Measurements from ENCODE around the gene OTUD1.

OTUD1 gene

DNA sequence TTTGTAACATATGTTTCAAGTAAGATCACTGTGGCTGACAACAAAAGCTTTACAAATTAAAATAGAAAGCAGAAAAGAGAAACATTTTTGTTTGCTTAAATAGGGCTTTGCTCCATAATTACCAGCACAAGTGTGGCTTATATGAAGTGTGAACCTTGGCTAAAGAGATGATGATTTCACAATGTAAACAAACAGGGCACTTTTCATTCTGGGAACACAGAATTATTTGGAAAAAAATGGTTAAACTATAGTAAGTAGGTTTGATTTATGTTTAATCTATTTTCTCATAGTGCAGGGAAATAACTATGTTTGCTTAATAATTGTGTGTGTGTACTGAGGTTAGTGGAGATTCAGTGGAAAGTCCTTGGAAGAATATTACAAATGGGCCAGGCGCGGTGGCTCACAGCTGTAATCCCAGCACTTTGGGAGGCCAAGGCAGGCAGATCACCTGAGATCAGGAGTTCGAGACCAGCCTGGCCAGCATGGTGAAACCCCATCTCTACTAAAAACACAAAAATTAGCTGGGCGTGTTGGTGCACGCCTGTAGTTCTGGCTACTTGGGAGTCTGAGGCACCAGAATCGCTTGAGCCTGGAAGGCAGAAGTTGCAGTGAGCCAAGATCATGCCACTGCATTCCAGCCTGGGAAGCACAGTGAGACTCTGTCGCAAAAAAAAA is 19.1 kb upstream of the OTUD1 start:
- TF ChIP-seq POLR2AphosphoS5 (IDR thresholded peaks at IDR 0.05; ENCODE audit: low read depth, low read length) (no peak), TAF1 (IDR thresholded peaks at IDR 0.05; ENCODE audit: low read depth, low read length) (no peak), PAX5 (IDR thresholded peaks at IDR 0.05; ENCODE audit: insufficient read depth, low read length, severe bottlenecking) (no peak), POU2F2 (IDR thresholded peaks at IDR 0.05; ENCODE audit: low read depth, low read length) (no peak), POLR2A (IDR thresholded peaks at IDR 0.05; ENCODE audit: low read depth, low read length) (no peak), SPI1 (IDR thresholded peaks at IDR 0.05; ENCODE audit: low read depth, low read length) (no peak)
- FAIRE-seq (no peak), DNase-seq (ENCODE audit: insufficient read length, low spot score) (no peak)

DNA sequence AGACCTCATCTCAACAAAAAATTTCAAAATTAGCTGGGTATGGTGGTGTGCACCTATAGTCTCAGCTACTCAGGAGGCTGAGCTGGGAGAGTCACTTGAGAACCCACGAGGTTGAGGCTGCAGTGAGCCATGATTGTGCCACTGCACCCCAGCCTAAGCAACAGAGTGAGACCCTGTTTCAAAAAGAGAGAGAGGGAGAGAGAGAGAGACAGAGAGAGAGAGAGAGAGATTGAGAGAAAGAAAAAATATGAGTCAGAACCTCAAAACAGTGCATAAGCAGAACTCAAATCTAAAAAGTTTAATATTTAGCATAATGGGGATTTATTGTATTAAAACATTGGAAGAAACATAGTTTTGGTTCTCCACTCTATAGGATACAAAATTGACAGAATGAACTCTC is 17.5 kb upstream of the OTUD1 start:
- DNase-seq (ENCODE audit: insufficient read length, low spot score) (no peak), FAIRE-seq (no peak)
- TF ChIP-seq POU2F2 (IDR thresholded peaks at IDR 0.05; ENCODE audit: low read depth, low read length) = no peak
- TF ChIP-seq TAF1 (IDR thresholded peaks at IDR 0.05; ENCODE audit: low read depth, low read length) = no peak
- TF ChIP-seq SPI1 (IDR thresholded peaks at IDR 0.05; ENCODE audit: low read depth, low read length) = no peak
- no peak for TF ChIP-seq POLR2A (IDR thresholded peaks at IDR 0.05; ENCODE audit: low read depth, low read length)
- no peak for TF ChIP-seq POLR2AphosphoS5 (IDR thresholded peaks at IDR 0.05; ENCODE audit: low read depth, low read length)
- TF ChIP-seq PAX5 (IDR thresholded peaks at IDR 0.05; ENCODE audit: insufficient read depth, low read length, severe bottlenecking) = no peak

DNA sequence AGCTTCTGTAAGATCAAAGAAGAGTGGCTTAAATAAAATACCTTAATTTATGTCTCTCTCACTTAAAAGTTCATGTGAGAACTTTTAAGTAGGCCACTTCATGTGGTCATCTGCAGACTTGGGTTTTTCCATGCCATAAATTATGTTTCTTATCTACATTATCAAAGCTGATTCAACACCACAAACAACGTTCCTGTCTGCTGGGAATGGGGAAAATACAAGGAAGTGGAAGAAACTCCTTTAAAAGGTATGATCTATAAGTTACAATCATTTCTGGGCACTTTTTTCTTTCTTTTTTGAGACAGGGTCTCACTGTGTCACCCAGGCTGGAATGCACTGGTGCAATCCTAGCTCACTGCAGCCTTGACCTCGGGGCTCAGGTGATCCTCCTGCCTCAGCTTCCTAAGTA is 16.9 kb upstream of the OTUD1 start:
- DNase-seq (ENCODE audit: insufficient read length, low spot score) (no peak), FAIRE-seq (no peak)
- TF ChIP-seq POU2F2 (IDR thresholded peaks at IDR 0.05; ENCODE audit: low read depth, low read length) (no peak), TAF1 (IDR thresholded peaks at IDR 0.05; ENCODE audit: low read depth, low read length) (no peak), PAX5 (IDR thresholded peaks at IDR 0.05; ENCODE audit: insufficient read depth, low read length, severe bottlenecking) (no peak), POLR2A (IDR thresholded peaks at IDR 0.05; ENCODE audit: low read depth, low read length) (no peak), SPI1 (IDR thresholded peaks at IDR 0.05; ENCODE audit: low read depth, low read length) (no peak), POLR2AphosphoS5 (IDR thresholded peaks at IDR 0.05; ENCODE audit: low read depth, low read length) (no peak)

DNA sequence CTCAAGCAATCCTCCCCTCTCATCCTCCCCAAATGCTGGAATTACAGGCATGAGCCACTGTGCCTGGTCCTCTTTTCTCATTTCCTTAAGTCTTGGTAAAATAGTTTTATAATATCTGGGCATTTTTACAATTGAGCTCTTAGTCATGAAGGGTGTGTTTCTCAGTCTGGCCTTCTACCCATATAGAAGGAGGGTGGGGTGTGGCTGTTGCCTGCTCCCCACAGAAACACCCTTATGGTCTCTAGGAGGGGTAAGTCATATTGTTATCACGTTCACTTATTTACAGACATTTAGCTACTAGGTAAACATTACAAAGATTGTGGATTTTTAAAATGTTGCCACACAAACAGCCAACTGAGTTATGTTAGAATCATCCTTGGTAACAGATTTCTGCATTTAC is 6.7 kb upstream of the OTUD1 start:
- no peak for FAIRE-seq
- TF ChIP-seq SPI1 (IDR thresholded peaks at IDR 0.05; ENCODE audit: low read depth, low read length) (no peak), POLR2A (IDR thresholded peaks at IDR 0.05; ENCODE audit: low read depth, low read length) (no peak), TAF1 (IDR thresholded peaks at IDR 0.05; ENCODE audit: low read depth, low read length) (no peak), POU2F2 (IDR thresholded peaks at IDR 0.05; ENCODE audit: low read depth, low read length) (no peak), PAX5 (IDR thresholded peaks at IDR 0.05; ENCODE audit: insufficient read depth, low read length, severe bottlenecking) (no peak), POLR2AphosphoS5 (IDR thresholded peaks at IDR 0.05; ENCODE audit: low read depth, low read length) (no peak)
- DNase-seq (ENCODE audit: insufficient read length, low spot score) = no peak

DNA sequence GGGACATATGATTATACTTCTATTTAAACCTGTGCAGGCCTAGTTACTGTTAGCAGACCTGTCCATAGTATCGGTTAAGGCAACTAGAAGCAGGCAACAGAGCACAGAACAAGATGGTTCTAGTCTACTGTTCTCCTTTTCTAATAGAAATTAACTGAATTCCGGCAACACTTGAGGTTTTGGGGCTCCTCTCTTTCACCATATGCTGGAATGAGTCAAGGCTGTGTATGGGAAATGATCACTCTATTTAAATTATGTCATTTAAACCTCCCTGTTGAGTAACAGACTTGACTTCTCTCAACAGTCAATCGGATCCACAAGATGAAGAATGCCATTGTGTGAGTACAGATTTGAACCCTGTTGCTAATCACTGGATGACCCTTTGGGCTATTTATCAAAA is 6.2 kb upstream of the OTUD1 start:
- no peak for FAIRE-seq

DNA sequence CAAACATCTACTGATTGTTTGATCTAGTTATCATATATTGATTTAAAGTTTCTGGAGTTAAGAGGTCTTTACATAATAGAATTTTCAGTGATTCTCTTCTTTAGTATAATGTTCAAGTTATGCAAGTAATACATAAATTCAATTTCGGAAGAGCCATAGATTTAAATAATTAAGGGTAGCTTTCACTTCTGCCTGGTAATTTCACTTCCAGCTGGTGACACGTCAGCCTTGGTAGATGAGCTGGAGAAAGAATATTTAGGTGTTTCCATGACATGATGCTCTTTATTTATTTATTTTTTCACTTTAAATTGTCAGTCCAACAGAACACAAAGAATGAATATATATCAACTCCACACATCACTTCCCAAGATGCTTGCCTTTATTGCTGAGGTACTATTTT is 5.2 kb upstream of the OTUD1 start:
- no peak for FAIRE-seq
- TF ChIP-seq SPI1 (IDR thresholded peaks at IDR 0.05; ENCODE audit: low read depth, low read length) (peak; percentile 62), PAX5 (IDR thresholded peaks at IDR 0.05; ENCODE audit: insufficient read depth, low read length, severe bottlenecking) (no peak)
- no peak for DNase-seq (ENCODE audit: insufficient read length, low spot score)

More for the DNA sequence above, 6.2 kb upstream of the OTUD1 start:
- DNase-seq (ENCODE audit: insufficient read length, low spot score) = no peak
- TF ChIP-seq TAF1 (IDR thresholded peaks at IDR 0.05; ENCODE audit: low read depth, low read length) = no peak

DNA sequence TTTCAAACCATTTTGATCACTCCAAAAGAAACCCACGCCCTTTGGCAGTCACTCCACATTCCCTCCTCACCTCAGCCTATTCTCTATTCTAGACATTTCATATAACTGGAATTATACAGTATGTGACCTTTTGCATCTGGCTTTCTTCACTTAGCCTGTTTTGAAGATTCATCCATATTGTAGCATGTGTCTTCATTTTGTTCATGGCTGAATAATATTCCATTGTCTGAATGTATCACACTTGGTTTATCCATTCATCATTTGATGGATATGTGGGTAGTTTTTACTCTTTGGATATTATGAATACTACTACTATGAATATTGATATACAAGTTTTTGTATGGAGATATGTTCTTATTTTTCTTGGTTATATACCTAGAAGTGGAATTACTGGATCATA is 3.5 kb upstream of the OTUD1 start:
- TF ChIP-seq PAX5 (IDR thresholded peaks at IDR 0.05; ENCODE audit: insufficient read depth, low read length, severe bottlenecking) = no peak
- no peak for TF ChIP-seq TAF1 (IDR thresholded peaks at IDR 0.05; ENCODE audit: low read depth, low read length)
- TF ChIP-seq SPI1 (IDR thresholded peaks at IDR 0.05; ENCODE audit: low read depth, low read length) = no peak
- TF ChIP-seq POU2F2 (IDR thresholded peaks at IDR 0.05; ENCODE audit: low read depth, low read length) = no peak
- no peak for TF ChIP-seq POLR2AphosphoS5 (IDR thresholded peaks at IDR 0.05; ENCODE audit: low read depth, low read length)
- TF ChIP-seq POLR2A (IDR thresholded peaks at IDR 0.05; ENCODE audit: low read depth, low read length) = no peak

DNA sequence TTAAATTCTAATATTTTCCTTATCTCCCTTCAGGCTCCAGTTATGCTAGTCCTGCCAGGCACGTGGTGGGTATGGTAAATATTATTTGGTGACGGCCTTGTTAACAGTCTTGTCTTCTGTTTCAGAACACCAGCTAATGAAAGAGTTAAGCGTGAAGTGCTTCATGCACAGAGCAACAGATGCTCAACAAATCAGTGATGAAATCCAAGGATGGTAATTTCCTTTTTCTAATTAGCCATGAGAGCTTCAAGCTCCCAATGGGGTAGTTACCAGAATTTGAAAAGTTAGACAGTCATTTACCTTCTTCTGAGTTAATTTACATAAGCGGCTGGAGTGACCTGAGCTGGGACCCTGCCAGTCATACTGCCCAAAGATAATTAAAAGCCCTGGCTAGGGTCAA is 1.9 kb upstream of the OTUD1 start:
- no peak for FAIRE-seq
- DNase-seq (ENCODE audit: insufficient read length, low spot score) = no peak
- TF ChIP-seq POLR2AphosphoS5 (IDR thresholded peaks at IDR 0.05; ENCODE audit: low read depth, low read length) (no peak), SPI1 (IDR thresholded peaks at IDR 0.05; ENCODE audit: low read depth, low read length) (no peak), POU2F2 (IDR thresholded peaks at IDR 0.05; ENCODE audit: low read depth, low read length) (no peak), PAX5 (IDR thresholded peaks at IDR 0.05; ENCODE audit: insufficient read depth, low read length, severe bottlenecking) (no peak), POLR2A (IDR thresholded peaks at IDR 0.05; ENCODE audit: low read depth, low read length) (no peak), TAF1 (IDR thresholded peaks at IDR 0.05; ENCODE audit: low read depth, low read length) (no peak)

More for the DNA sequence above, 3.5 kb upstream of the OTUD1 start:
- DNase-seq (ENCODE audit: insufficient read length, low spot score) = no peak
- no peak for FAIRE-seq

DNA sequence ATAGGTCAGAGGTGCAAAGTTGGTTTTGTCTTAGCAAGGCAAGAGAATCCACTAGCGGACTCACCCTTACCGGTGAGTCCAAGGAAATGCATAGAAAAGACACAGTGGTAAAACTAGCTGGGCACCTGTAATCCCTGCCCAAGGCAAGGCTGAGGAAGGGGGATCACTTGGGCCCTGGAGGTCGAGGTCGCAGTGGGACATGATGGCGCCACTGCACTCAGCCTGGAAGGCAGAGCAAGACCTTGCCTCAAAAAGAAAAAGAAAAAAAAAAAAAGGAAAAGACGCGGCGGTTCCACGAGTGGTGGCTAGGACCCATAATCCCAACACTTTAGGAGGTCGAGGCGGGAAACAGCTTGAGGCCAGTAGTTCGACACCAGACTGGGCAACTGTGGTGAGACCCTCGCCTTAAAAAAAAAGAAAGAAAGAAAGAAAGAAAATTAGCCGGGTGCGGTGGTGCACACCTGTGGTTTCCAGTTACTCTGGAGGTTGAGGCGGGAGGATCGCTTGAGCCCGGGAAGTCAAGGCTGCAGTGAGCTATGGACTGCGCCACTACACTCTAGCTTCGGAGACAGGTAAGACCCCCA is 820 bp upstream of the OTUD1 start:
- FAIRE-seq = no peak
- no peak for DNase-seq (ENCODE audit: insufficient read length, low spot score)
- TF ChIP-seq POU2F2 (IDR thresholded peaks at IDR 0.05; ENCODE audit: low read depth, low read length) (no peak), TAF1 (IDR thresholded peaks at IDR 0.05; ENCODE audit: low read depth, low read length) (no peak), POLR2AphosphoS5 (IDR thresholded peaks at IDR 0.05; ENCODE audit: low read depth, low read length) (no peak), SPI1 (IDR thresholded peaks at IDR 0.05; ENCODE audit: low read depth, low read length) (no peak), PAX5 (IDR thresholded peaks at IDR 0.05; ENCODE audit: insufficient read depth, low read length, severe bottlenecking) (no peak), POLR2A (IDR thresholded peaks at IDR 0.05; ENCODE audit: low read depth, low read length) (no peak)

DNA sequence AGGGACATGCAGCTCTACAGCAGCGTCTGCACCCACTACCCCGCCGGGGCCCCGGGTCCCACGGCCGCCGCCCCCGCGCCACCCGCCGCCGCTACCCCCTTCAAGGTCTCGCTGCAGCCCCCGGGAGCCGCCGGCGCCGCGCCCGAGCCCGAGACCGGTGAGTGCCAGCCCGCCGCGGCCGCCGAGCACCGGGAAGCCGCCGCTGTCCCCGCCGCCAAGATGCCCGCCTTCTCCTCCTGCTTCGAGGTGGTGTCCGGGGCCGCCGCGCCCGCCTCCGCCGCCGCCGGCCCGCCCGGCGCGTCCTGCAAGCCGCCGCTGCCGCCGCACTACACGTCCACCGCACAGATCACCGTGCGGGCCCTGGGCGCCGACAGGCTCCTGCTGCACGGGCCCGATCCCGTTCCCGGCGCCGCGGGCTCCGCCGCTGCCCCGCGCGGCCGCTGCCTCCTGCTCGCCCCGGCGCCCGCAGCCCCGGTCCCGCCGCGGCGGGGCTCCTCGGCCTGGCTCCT is 631 bp downstream of the OTUD1 start:
- TF ChIP-seq TAF1 (IDR thresholded peaks at IDR 0.05; ENCODE audit: low read depth, low read length) (no peak), POLR2A (IDR thresholded peaks at IDR 0.05; ENCODE audit: low read depth, low read length) (no peak), SPI1 (IDR thresholded peaks at IDR 0.05; ENCODE audit: low read depth, low read length) (no peak), PAX5 (IDR thresholded peaks at IDR 0.05; ENCODE audit: insufficient read depth, low read length, severe bottlenecking) (no peak), POU2F2 (IDR thresholded peaks at IDR 0.05; ENCODE audit: low read depth, low read length) (no peak), POLR2AphosphoS5 (IDR thresholded peaks at IDR 0.05; ENCODE audit: low read depth, low read length) (no peak)
- no peak for DNase-seq (ENCODE audit: insufficient read length, low spot score)
- no peak for FAIRE-seq
